Astrocyte (in vitro differentiated cells and primary cell): ENCODE measurements around the gene UBR4. TPM values are rescaled to one million over a fixed set of nuclear protein-coding genes. Genes with fewer than 3 reads are reported as not detected.
"Not testable (repeated sequence)": the region's sequence is repeated elsewhere in the genome, so short reads cannot be mapped to it uniquely, and the experiment has no call there.

Experiments used
- DNase-seq: peaks from one replicate; pipeline ENCODE4 v3.0.0-alpha.2; 2010; ENCODE audit warnings: low read depth
- FAIRE-seq: peaks from 2 replicates; lab custom pipeline; 2011; peaks lifted over from hg19 to GRCh38; lab: Jason Lieb, UNC
- H2AFZ ChIP-seq: 2 replicates; pipeline ENCODE4 v1.6.0; 2012; ENCODE audit warnings: low read depth, low read length, inconsistent platforms
- H3K27ac ChIP-seq: 2 replicates; pipeline ENCODE4 v1.5.1; 2011; ENCODE audit warnings: low read depth, low read length, inconsistent platforms
- H3K27me3 ChIP-seq: 2 replicates; pipeline ENCODE4 v1.6.0; 2011; ENCODE audit warnings: low read length, inconsistent platforms; ENCODE audit not compliant: insufficient read depth
- H3K36me3 ChIP-seq: 2 replicates; pipeline ENCODE4 v1.5.1; 2011; ENCODE audit warnings: low read length, inconsistent platforms; ENCODE audit not compliant: insufficient read depth
- H3K4me1 ChIP-seq: 2 replicates; pipeline ENCODE4 v1.5.1; 2011; ENCODE audit warnings: low read length, inconsistent platforms; ENCODE audit not compliant: insufficient read depth
- H3K4me2 ChIP-seq: 2 replicates; pipeline ENCODE4 v1.6.0; 2012; ENCODE audit warnings: low read length, inconsistent platforms
- H3K4me3 ChIP-seq: 2 replicates; pipeline ENCODE4 v1.5.1; 2011; ENCODE audit warnings: low read depth, mild to moderate bottlenecking, low read length, inconsistent platforms; ENCODE audit not compliant: insufficient read depth
- H3K79me2 ChIP-seq: 2 replicates; pipeline ENCODE4 v1.6.0; 2012; ENCODE audit warnings: mild to moderate bottlenecking, low read length, inconsistent platforms; ENCODE audit not compliant: insufficient read depth
- H3K9ac ChIP-seq: 2 replicates; pipeline ENCODE4 v1.6.0; 2012; ENCODE audit warnings: mild to moderate bottlenecking, low read length, inconsistent platforms
- H3K9me3 ChIP-seq: 2 replicates; pipeline ENCODE4 v1.5.1; 2012; ENCODE audit warnings: low read depth, mild to moderate bottlenecking, low read length, inconsistent platforms; ENCODE audit not compliant: insufficient read depth
- H4K20me1 ChIP-seq: 2 replicates; pipeline ENCODE4 v1.6.0; 2012; ENCODE audit warnings: low read length, inconsistent platforms; ENCODE audit not compliant: insufficient read depth
- H3K27ac Mint-ChIP-seq: one replicate; pipeline ENCODE4 v1.8.0; 2021; ENCODE audit warnings: mild to moderate bottlenecking, mixed read lengths; ENCODE audit not compliant: unreplicated experiment
- H3K27me3 Mint-ChIP-seq: one replicate; pipeline ENCODE4 v1.8.0; 2021; ENCODE audit warnings: low read depth, mixed read lengths; ENCODE audit not compliant: unreplicated experiment
- H3K36me3 Mint-ChIP-seq: one replicate; pipeline ENCODE4 v1.8.0; 2021; ENCODE audit warnings: low read depth, mixed read lengths; ENCODE audit not compliant: unreplicated experiment
- H3K4me1 Mint-ChIP-seq: one replicate; pipeline ENCODE4 v1.8.0; 2021; ENCODE audit warnings: low read depth, mixed read lengths; ENCODE audit not compliant: unreplicated experiment
- H3K4me3 Mint-ChIP-seq: one replicate; pipeline ENCODE4 v1.8.0; 2021; ENCODE audit warnings: mild to moderate bottlenecking, moderate library complexity, mixed read lengths; ENCODE audit not compliant: unreplicated experiment
- H3K9me3 Mint-ChIP-seq: one replicate; pipeline ENCODE4 v1.8.0; 2021; ENCODE audit warnings: mild to moderate bottlenecking, mixed read lengths; ENCODE audit not compliant: unreplicated experiment
- CTCF ChIP-seq: IDR thresholded peaks from 2 replicates; pipeline ENCODE4 v1.5.1; 2011; ENCODE audit warnings: low read depth, mild to moderate bottlenecking, inconsistent platforms, low read length, moderate library complexity; ENCODE audit not compliant: insufficient read depth
- EZH2 ChIP-seq: IDR thresholded peaks from 2 replicates; pipeline ENCODE4 v1.6.1; 2012; ENCODE audit warnings: mild to moderate bottlenecking, low read length, inconsistent platforms; ENCODE audit not compliant: insufficient read depth
- total RNA-seq: library from RNA; stranded (reverse); gene quantifications from 2 replicates; pipeline ENCODE4 v1.2.1, GENCODE V29; 2021

The UBR4 gene
- total RNA-seq, 1 donor from 2014 or later = 153 TPM

- Mint-ChIP-seq H3K27me3 (no peaks in the 10 kb centered on the region), H3K27ac (no peak overlapping the region), H3K36me3 (peaks cover 43% of the 10 kb centered on the region), H3K9me3 (no peaks in the 10 kb centered on the region), H3K4me3 (no peak overlapping the region), H3K4me1 (no peaks in the 10 kb centered on the region)
- no peak overlapping the region for H3K9ac ChIP-seq
- H3K27me3 ChIP-seq = no peaks in the 10 kb centered on the region
- H3K4me2 ChIP-seq = no peak overlapping the region
- H3K9me3 ChIP-seq = no peaks in the 10 kb centered on the region
- no peak for DNase-seq
- H3K79me2 ChIP-seq = no peaks in the 10 kb centered on the region
- H2AFZ ChIP-seq = no peak overlapping the region
- H3K4me1 ChIP-seq = no peaks in the 10 kb centered on the region
- no peak overlapping the region for H3K27ac ChIP-seq
- no peak for TF ChIP-seq CTCF
- no peak for TF ChIP-seq EZH2
- no peak for FAIRE-seq
- peaks cover 65% of the 10 kb centered on the region for H3K36me3 ChIP-seq
- H3K4me3 ChIP-seq = no peak overlapping the region
- H4K20me1 ChIP-seq = peaks cover 19% of the 10 kb centered on the region
These were observed 29.8 kb upstream of the UBR4 start for GRCh38 chr1:19239876-19240275.

- Mint-ChIP-seq H3K4me3 (no peak overlapping the region), H3K4me1 (no peaks in the 10 kb centered on the region), H3K36me3 (peaks cover 33% of the 10 kb centered on the region), H3K27ac (no peak overlapping the region), H3K9me3 (no peaks in the 10 kb centered on the region), H3K27me3 (no peaks in the 10 kb centered on the region)
- no peak for FAIRE-seq
- Histone ChIP-seq H3K36me3 (peaks cover 64% of the 10 kb centered on the region), H2AFZ (no peak overlapping the region), H3K4me3 (no peak overlapping the region), H3K79me2 (no peaks in the 10 kb centered on the region), H3K9me3 (no peaks in the 10 kb centered on the region), H3K4me1 (no peaks in the 10 kb centered on the region), H3K27ac (no peak overlapping the region), H3K4me2 (no peak overlapping the region), H3K9ac (no peak overlapping the region), H4K20me1 (peaks cover 8% of the 10 kb centered on the region), H3K27me3 (no peaks in the 10 kb centered on the region)
- no peak for TF ChIP-seq EZH2
- TF ChIP-seq CTCF = no peak
- no peak for DNase-seq
These were observed 24.2 kb upstream of the UBR4 start for GRCh38 chr1:19234224-19234623.

- no peaks in the 10 kb centered on the region for H3K27me3 ChIP-seq
- H3K9me3 ChIP-seq = no peaks in the 10 kb centered on the region
- H3K4me3 ChIP-seq = no peak overlapping the region
- no peaks in the 10 kb centered on the region for H3K79me2 ChIP-seq
- DNase-seq = no peak
- no peak overlapping the region for H2AFZ ChIP-seq
- H3K36me3 ChIP-seq = peaks cover 54% of the 10 kb centered on the region
- H3K9ac ChIP-seq = no peak overlapping the region
- no peaks in the 10 kb centered on the region for H3K9me3 Mint-ChIP-seq
- peaks cover 8% of the 10 kb centered on the region for H4K20me1 ChIP-seq
- no peaks in the 10 kb centered on the region for H3K27me3 Mint-ChIP-seq
- H3K4me1 ChIP-seq = no peaks in the 10 kb centered on the region
- no peak overlapping the region for H3K4me3 Mint-ChIP-seq
- TF ChIP-seq EZH2 = no peak
- H3K36me3 Mint-ChIP-seq = peaks cover 30% of the 10 kb centered on the region
- no peak overlapping the region for H3K27ac Mint-ChIP-seq
- no peak overlapping the region for H3K27ac ChIP-seq
- FAIRE-seq = no peak
- H3K4me1 Mint-ChIP-seq = no peaks in the 10 kb centered on the region
- no peak overlapping the region for H3K4me2 ChIP-seq
These were observed 22.4 kb upstream of the UBR4 start for GRCh38 chr1:19232524-19232846.

- H4K20me1 ChIP-seq = peaks cover 12% of the 10 kb centered on the region
- H3K4me2 ChIP-seq, H2AFZ ChIP-seq, H3K4me3 ChIP-seq, H3K9me3 Mint-ChIP-seq, H3K27me3 Mint-ChIP-seq, H3K27ac Mint-ChIP-seq, H3K9ac ChIP-seq, H3K4me1 Mint-ChIP-seq, H3K4me1 ChIP-seq, H3K79me2 ChIP-seq, DNase-seq, H3K27ac ChIP-seq, H3K9me3 ChIP-seq, FAIRE-seq, H3K4me3 Mint-ChIP-seq, H3K27me3 ChIP-seq: not testable (repeated sequence)
- H3K36me3 Mint-ChIP-seq = peaks cover 29% of the 10 kb centered on the region
- H3K36me3 ChIP-seq = peaks cover 52% of the 10 kb centered on the region
These were observed 21.9 kb upstream of the UBR4 start for GRCh38 chr1:19231736-19232523.
